ENCODE measurements around the gene SEPTIN11. TPM values are rescaled to one million over a fixed set of nuclear protein-coding genes. Genes with fewer than 3 reads are reported as not detected.

SEPTIN11 gene
- total and polyA plus RNA-seq, 2 donors (not counting 1 experiment from before 2014, with no cell fraction given) = 688 to 1,286 TPM

GRCh38 chr4:76990288-76991080 is 40.9 kb downstream of the SEPTIN11 start:
- Histone ChIP-seq H3K9ac (ENCODE audit: insufficient read depth, low read length) (no peak overlapping the region), H4K20me1 (ENCODE audit: control insufficient read depth, extremely low read depth, insufficient read depth, low read length) (no peaks in the 10 kb centered on the region), H3K79me2 (ENCODE audit: control insufficient read depth, insufficient read depth, low read length) (peaks cover 82% of the 10 kb centered on the region), H3K4me2 (ENCODE audit: extremely low read depth, insufficient read depth, low read length) (peak overlapping the region; percentile 71), H3K9me3 (ENCODE audit: control insufficient read depth, insufficient read depth, low read depth, low read length) (no peaks in the 10 kb centered on the region), H3K27ac (ENCODE audit: insufficient read depth, low read length) (peak overlapping the region; percentile 90), H2AFZ (ENCODE audit: low read length) (no peak overlapping the region), H3K4me1 (ENCODE audit: control insufficient read depth, extremely low read depth, insufficient read depth, low read length) (peaks cover 38% of the 10 kb centered on the region), H3K27me3 (ENCODE audit: control insufficient read depth, insufficient read depth, low read length) (no peaks in the 10 kb centered on the region), H3K36me3 (ENCODE audit: control insufficient read depth, insufficient read depth, low read length) (peaks cover 2% of the 10 kb centered on the region), H3K4me3 (replicated peaks in 1 of 4; ENCODE audit: control extremely low read depth in 1 of 4, insufficient read depth in 1 of 4, low read depth in 3 of 4, low read length in 4 of 4) (peak overlapping the region in 1 of 4 experiments; percentile 18)
- no peak for TF ChIP-seq CTCF (conservative IDR thresholded peaks at IDR 0.05 in 1 of 2, IDR thresholded peaks at IDR 0.05 in 1 of 2; ENCODE audit: low read depth in 1 of 2, low read length in 2 of 2)
- TF ChIP-seq EZH2 (IDR thresholded peaks at IDR 0.05; ENCODE audit: low read length, missing control alignments) = no peak
- peak; percentile 93 to 99 for DNase-seq (ENCODE audit: low read depth in 2 of 2)

- H2AFZ ChIP-seq (ENCODE audit: low read length) = no peak overlapping the region
- peaks cover 32% of the 10 kb centered on the region for H3K4me1 ChIP-seq (ENCODE audit: control insufficient read depth, extremely low read depth, insufficient read depth, low read length)
- peak overlapping the region; percentile 71 for H3K4me2 ChIP-seq (ENCODE audit: extremely low read depth, insufficient read depth, low read length)
- H3K27ac ChIP-seq (ENCODE audit: insufficient read depth, low read length) = peak overlapping the region; percentile 90
- DNase-seq (ENCODE audit: low read depth in 2 of 2) = no peak
- peak overlapping the region in 1 of 4 experiments; percentile 18 for H3K4me3 ChIP-seq (replicated peaks in 1 of 4; ENCODE audit: control extremely low read depth in 1 of 4, insufficient read depth in 1 of 4, low read depth in 3 of 4, low read length in 4 of 4)
- H3K79me2 ChIP-seq (ENCODE audit: control insufficient read depth, insufficient read depth, low read length) = peaks cover 81% of the 10 kb centered on the region
- no peak overlapping the region for H3K9ac ChIP-seq (ENCODE audit: insufficient read depth, low read length)
- H4K20me1 ChIP-seq (ENCODE audit: control insufficient read depth, extremely low read depth, insufficient read depth, low read length) = no peaks in the 10 kb centered on the region
- H3K36me3 ChIP-seq (ENCODE audit: control insufficient read depth, insufficient read depth, low read length) = peaks cover 2% of the 10 kb centered on the region
- H3K27me3 ChIP-seq (ENCODE audit: control insufficient read depth, insufficient read depth, low read length) = no peaks in the 10 kb centered on the region
- H3K9me3 ChIP-seq (ENCODE audit: control insufficient read depth, insufficient read depth, low read depth, low read length) = no peaks in the 10 kb centered on the region
- TF ChIP-seq EZH2 (IDR thresholded peaks at IDR 0.05; ENCODE audit: low read length, missing control alignments) (no peak), CTCF (conservative IDR thresholded peaks at IDR 0.05 in 1 of 2, IDR thresholded peaks at IDR 0.05 in 1 of 2; ENCODE audit: low read depth in 1 of 2, low read length in 2 of 2) (no peak)
Observed at GRCh38 chr4:76991161-76991660, 41.7 kb downstream of the SEPTIN11 start.

DNA sequence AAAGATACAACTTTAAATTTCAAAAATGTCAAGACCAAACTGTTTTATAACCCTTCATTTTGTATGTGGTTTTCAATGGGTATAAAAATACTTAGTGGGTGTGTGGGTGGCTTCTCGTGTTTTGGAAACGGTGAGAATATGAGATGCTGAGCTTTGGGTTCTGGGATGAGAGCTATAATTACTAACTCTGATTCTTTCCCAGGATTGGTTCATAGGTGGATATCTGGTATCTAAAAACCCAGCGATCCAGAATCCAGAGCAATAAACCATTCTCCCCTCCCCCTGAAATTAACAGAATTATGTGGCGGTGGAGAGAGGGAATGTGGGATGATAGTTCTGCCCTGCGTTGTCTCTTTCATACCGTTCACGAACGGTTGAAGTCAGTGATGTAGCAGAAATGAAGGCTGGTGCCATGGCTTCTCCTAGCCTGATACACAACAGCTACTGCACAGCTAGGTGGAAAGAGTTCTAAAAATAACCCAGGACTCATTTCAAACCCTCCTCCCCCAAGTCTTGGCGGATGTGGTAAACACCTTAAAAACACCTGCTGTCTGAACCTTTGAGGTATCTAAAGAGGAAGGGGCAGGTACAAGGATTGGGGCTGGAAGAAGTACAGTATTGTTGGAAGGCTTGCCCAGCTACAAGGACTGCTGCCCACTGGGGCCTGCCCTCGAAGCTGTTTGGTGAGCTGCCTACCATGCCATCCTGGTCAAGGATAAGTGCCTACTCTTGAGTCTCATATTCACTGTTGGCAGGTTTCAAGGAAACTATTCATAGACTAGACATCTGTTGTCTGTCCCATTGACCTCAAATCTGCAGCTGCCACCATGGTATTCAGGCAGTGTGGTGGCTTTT is 44.5 kb downstream of the SEPTIN11 start:
- TF ChIP-seq EZH2 (IDR thresholded peaks at IDR 0.05; ENCODE audit: low read length, missing control alignments) (no peak), CTCF (conservative IDR thresholded peaks at IDR 0.05 in 1 of 2, IDR thresholded peaks at IDR 0.05 in 1 of 2; ENCODE audit: low read depth in 1 of 2, low read length in 2 of 2) (no peak)
- H3K27ac ChIP-seq (ENCODE audit: insufficient read depth, low read length) = peak overlapping the region; percentile 11
- DNase-seq (ENCODE audit: low read depth in 2 of 2) = no peak
- no peaks in the 10 kb centered on the region for H3K9me3 ChIP-seq (ENCODE audit: control insufficient read depth, insufficient read depth, low read depth, low read length)
- H3K4me3 ChIP-seq (replicated peaks in 1 of 4; ENCODE audit: control extremely low read depth in 1 of 4, insufficient read depth in 1 of 4, low read depth in 3 of 4, low read length in 4 of 4) = no peak overlapping the region
- H3K27me3 ChIP-seq (ENCODE audit: control insufficient read depth, insufficient read depth, low read length) = no peaks in the 10 kb centered on the region
- peaks cover 79% of the 10 kb centered on the region for H3K79me2 ChIP-seq (ENCODE audit: control insufficient read depth, insufficient read depth, low read length)
- no peak overlapping the region for H3K4me2 ChIP-seq (ENCODE audit: extremely low read depth, insufficient read depth, low read length)
- H2AFZ ChIP-seq (ENCODE audit: low read length) = no peak overlapping the region
- no peaks in the 10 kb centered on the region for H4K20me1 ChIP-seq (ENCODE audit: control insufficient read depth, extremely low read depth, insufficient read depth, low read length)
- H3K9ac ChIP-seq (ENCODE audit: insufficient read depth, low read length) = no peak overlapping the region
- H3K36me3 ChIP-seq (ENCODE audit: control insufficient read depth, insufficient read depth, low read length) = peaks cover 11% of the 10 kb centered on the region
- H3K4me1 ChIP-seq (ENCODE audit: control insufficient read depth, extremely low read depth, insufficient read depth, low read length) = peaks cover 29% of the 10 kb centered on the region

Data from fibroblast of lung (primary cell).